Right atrium auricular region (tissue), 2 donors: ENCODE results near the gene ACVR1B. TPM values are rescaled to one million over a fixed set of nuclear protein-coding genes. Genes with fewer than 3 reads are reported as not detected.

Experiments
- DNase-seq: peaks from one replicate; pipeline ENCODE4 v3.0.0-alpha.2; 2019; ENCODE audit warnings: low spot score
- H3K27ac ChIP-seq, 2 donors: fragments of 200-600 bp; sonication (generic); 1 replicate in 1 of 2; 2 replicates in 1 of 2; pipeline ENCODE4 v1.5.1; 2016 to 2019
- H3K27me3 ChIP-seq, 2 donors: fragments of 200-600 bp; sonication (generic); one replicate each; pipeline versions ENCODE4 v1.5.1 to v1.6.0; 2017 to 2019
- H3K36me3 ChIP-seq: fragments of 200-600 bp; sonication (generic); one replicate; pipeline ENCODE4 v1.5.1; 2016
- H3K4me1 ChIP-seq, 2 donors: fragments of 200-600 bp; sonication (generic); one replicate each; pipeline versions ENCODE4 v1.5.1 to v1.6.0; 2017 to 2019
- H3K4me3 ChIP-seq, 2 donors: fragments of 200-600 bp; sonication (generic); 1 replicate in 1 of 2; 2 replicates in 1 of 2; pipeline ENCODE4 v1.5.1; 2017 to 2019; ENCODE audit warnings: mild to moderate bottlenecking in 1 of 2, moderate library complexity in 1 of 2
- H3K9me3 ChIP-seq, 2 donors: fragments of 200-600 bp; sonication (generic); one replicate each; pipeline ENCODE4 v1.5.1; 2019
- CTCF ChIP-seq, 2 donors: fragments of 200-600 bp; sonication (generic); IDR thresholded peaks; one replicate each; pipeline ENCODE4 v1.5.1; 2019; ENCODE audit warnings: antibody characterized with exemption in 2 of 2
- total RNA-seq, 2 donors: library from RNA; depleted of rRNA; stranded (reverse); fragments of >200 nt; gene quantifications; one replicate each; pipeline ENCODE4 v1.1.0, GENCODE V29; 2016

ACVR1B gene
- total RNA-seq, 2 donors from 2014 or later = 8.2 to 12.5 TPM

DNA sequence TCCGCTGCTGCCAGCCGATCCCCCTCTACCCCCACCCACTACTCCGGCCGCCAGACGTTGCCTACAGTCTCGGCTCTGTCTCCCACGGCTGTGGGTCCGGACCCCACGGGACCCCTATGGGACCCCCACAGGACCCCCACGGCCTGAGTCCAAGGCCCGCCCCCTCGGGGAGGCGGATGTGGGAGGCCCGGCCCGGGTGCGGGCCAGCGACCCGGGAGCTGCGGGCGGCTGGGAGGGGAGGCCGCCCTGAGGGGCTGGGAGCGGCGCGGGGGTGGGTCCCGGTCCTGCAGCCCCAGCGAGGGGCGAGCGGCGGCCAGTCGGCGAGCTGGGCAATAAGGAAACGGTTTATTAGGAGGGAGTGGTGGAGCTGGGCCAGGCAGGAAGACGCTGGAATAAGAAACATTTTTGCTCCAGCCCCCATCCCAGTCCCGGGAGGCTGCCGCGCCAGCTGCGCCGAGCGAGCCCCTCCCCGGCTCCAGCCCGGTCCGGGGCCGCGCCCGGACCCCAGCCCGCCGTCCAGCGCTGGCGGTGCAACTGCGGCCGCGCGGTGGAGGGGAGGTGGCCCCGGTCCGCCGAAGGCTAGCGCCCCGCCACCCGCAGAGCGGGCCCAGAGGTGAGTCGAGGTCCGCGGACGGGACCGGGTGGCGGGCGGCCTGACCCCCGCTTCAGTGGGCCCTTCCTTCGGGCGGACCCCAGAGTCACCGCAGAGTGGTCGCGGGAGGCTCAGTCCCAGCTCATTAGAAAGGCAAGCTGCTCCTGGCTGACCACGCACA is 44.2 kb upstream of the ACVR1B start, which contains the start of gene ACVRL1:
Gene ACVRL1, plus strand, starts transcription at position 422 of the 773 bp plus-strand sequence. CDS start 4,971 bp downstream, outside the sequence.
- Histone ChIP-seq H3K4me1 (peaks cover 0 to 66% of the 10 kb centered on the region in 2 donors), H3K27me3 (no peaks in the 10 kb centered on the region)
- TF ChIP-seq CTCF (IDR thresholded peaks at IDR 0.05) = no peak

GRCh38 chr12:51907856-51908425 is 43.6 kb upstream of the ACVR1B start:
- no peak for TF ChIP-seq CTCF (IDR thresholded peaks at IDR 0.05)
- Histone ChIP-seq H3K36me3 (no peaks in the 10 kb centered on the region), H3K9me3 (no peaks in the 10 kb centered on the region), H3K4me1 (peaks cover 0 to 73% of the 10 kb centered on the region in 2 donors), H3K4me3 (peak overlapping the region; percentile 46 to 61), H3K27me3 (no peaks in the 10 kb centered on the region), H3K27ac (peak overlapping the region; percentile 82 to 90)
- DNase-seq = no peak

More for the DNA sequence above, 44.2 kb upstream of the ACVR1B start, which contains the start of gene ACVRL1:
- DNase-seq = no peak
- peaks cover 0 to 3% of the 10 kb centered on the region in 2 donors for H3K9me3 ChIP-seq
- peak within 1 kb of the TSS; percentile 46 to 61 for H3K4me3 ChIP-seq
- H3K27ac ChIP-seq = peak within 1 kb of the TSS; percentile 82 to 90
- H3K36me3 ChIP-seq = no peaks in the 10 kb centered on the region

DNA sequence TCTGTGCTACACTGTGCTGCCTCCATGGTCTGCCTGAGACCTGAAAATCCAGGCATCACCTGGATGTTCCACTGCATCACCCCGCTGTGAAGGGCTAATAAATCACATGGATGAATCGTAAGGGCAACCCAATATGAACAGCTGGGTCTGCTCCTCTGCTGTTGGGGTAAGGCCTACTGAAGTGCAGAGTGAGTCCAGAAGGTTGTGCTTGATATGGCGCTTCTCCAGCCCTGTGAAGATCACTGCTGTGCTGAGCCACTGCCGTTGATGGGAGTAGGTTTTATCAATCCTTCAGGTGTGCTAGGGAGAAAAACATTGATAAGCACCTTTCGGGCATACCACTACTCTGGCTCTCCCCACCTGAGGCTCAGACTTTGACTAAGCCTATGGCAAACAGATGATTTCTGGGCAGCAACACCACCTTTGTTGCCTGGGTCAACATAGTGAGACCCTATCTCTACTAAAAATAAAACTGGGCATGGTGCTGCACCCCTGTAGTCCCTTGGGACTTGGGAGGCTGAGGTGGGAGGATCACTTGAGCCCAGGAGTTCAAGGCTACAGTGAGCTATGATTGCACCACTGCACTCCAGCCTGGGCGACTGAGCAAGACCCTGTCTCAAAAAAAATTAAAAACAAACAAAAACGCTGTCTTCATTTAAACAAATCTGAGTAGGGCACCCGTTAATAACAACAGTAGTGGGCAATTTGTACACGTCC is 42.5 kb upstream of the ACVR1B start:
- no peak for TF ChIP-seq CTCF (IDR thresholded peaks at IDR 0.05)
- Histone ChIP-seq H3K27me3 (no peaks in the 10 kb centered on the region), H3K9me3 (no peaks in the 10 kb centered on the region), H3K27ac (peak overlapping the region; percentile 50 to 82), H3K4me3 (peak overlapping the region in 1 of 2 donors; percentile 61), H3K4me1 (peaks cover 0 to 84% of the 10 kb centered on the region in 2 donors), H3K36me3 (no peaks in the 10 kb centered on the region)
- DNase-seq = no peak

GRCh38 chr12:51910168-51910567 is 41.3 kb upstream of the ACVR1B start:
- H3K4me1 ChIP-seq = peaks cover 0 to 80% of the 10 kb centered on the region in 2 donors

More at GRCh38 chr12:51910168-51910567, 41.3 kb upstream of the ACVR1B start:
- H3K36me3 ChIP-seq = peaks cover 8% of the 10 kb centered on the region
- H3K27me3 ChIP-seq = no peaks in the 10 kb centered on the region
- peak overlapping the region; percentile 47 to 50 for H3K27ac ChIP-seq
- no peak for TF ChIP-seq CTCF (IDR thresholded peaks at IDR 0.05)
- peak overlapping the region in 1 of 2 donors; percentile 1 for H3K4me3 ChIP-seq
- H3K9me3 ChIP-seq = no peaks in the 10 kb centered on the region
- no peak for DNase-seq
